HG03025 (cell line): Measurements from ENCODE around the gene ITGAL.
"Not testable (repeated sequence)": the region's sequence is repeated elsewhere in the genome, so short reads cannot be mapped to it uniquely, and the experiment has no call there.

ENCODE experiments used
- ATAC-seq: cut with Tn5 transposase; IDR thresholded peaks from one replicate; pipeline ENCODE4 v1.9.1; 2021; ENCODE audit warnings: mild to moderate bottlenecking, moderate library complexity; ENCODE audit not compliant: unreplicated experiment, low FRiP score

ITGAL gene

GRCh38 chr16:30539986-30540526 lies 67.5 kb downstream of the ITGAL start:
- ATAC-seq = not testable (repeated sequence)

- not testable (repeated sequence) for ATAC-seq
Observed at GRCh38 chr16:30540916-30541464, 68.4 kb downstream of the ITGAL start.

GRCh38 chr16:30541502-30542329 lies 69.2 kb downstream of the ITGAL start:
- ATAC-seq = no peak

GRCh38 chr16:30543067-30543466 lies 70.5 kb downstream of the ITGAL start:
- ATAC-seq = no peak

GRCh38 chr16:30546115-30546514 lies 73.6 kb downstream of the ITGAL start:
- ATAC-seq = no peak

GRCh38 chr16:30548416-30549253 lies 76.1 kb downstream of the ITGAL start:
- no peak for ATAC-seq

- ATAC-seq = no peak
Observed at GRCh38 chr16:30551781-30552180, 79.2 kb downstream of the ITGAL start.

GRCh38 chr16:30552956-30553355 lies 80.4 kb downstream of the ITGAL start:
- no peak for ATAC-seq

- no peak for ATAC-seq
Observed at GRCh38 chr16:30553393-30553899, 80.9 kb downstream of the ITGAL start.

- ATAC-seq = no peak
Observed at GRCh38 chr16:30554557-30555314, 82.2 kb downstream of the ITGAL start.

GRCh38 chr16:30555315-30556124 lies 83.0 kb downstream of the ITGAL start:
- ATAC-seq = no peak

GRCh38 chr16:30556125-30556473 lies 83.6 kb downstream of the ITGAL start:
- ATAC-seq = no peak

GRCh38 chr16:30557707-30557956 lies 85.1 kb downstream of the ITGAL start:
- ATAC-seq = peak; percentile 2

GRCh38 chr16:30557957-30558788 lies 85.6 kb downstream of the ITGAL start, which contains the start of gene ZNF764:
ZNF764 (minus strand) TSS chr16:30558374; CDS start chr16:30558182, 192 bp downstream.
- ATAC-seq = peak; percentile 85

GRCh38 chr16:30558789-30559377 lies 86.3 kb downstream of the ITGAL start:
- ATAC-seq = no peak

GRCh38 chr16:30559690-30560089 lies 87.1 kb downstream of the ITGAL start:
- no peak for ATAC-seq

GRCh38 chr16:30561089-30561816 lies 88.7 kb downstream of the ITGAL start:
- no peak for ATAC-seq

GRCh38 chr16:30562021-30562420 lies 89.5 kb downstream of the ITGAL start:
- ATAC-seq = no peak
